Frontal cortex (tissue), 4 donors: ENCODE data around the gene TBC1D7. TPM values are rescaled to one million over a fixed set of nuclear protein-coding genes. Genes with fewer than 3 reads are reported as not detected.

Experiments used
- DNase-seq, 2 donors: peaks; one replicate each; pipeline ENCODE4 v3.0.0; 2012; ENCODE audit warnings: low spot score in 2 of 2
- FAIRE-seq: peaks from 2 replicates; lab custom pipeline; 2012; peaks lifted over from hg19 to GRCh38; lab: Jason Lieb, UNC
- total RNA-seq: library from RNA; depleted of rRNA; stranded (reverse); fragments of >200 nt; gene quantifications from one replicate; pipeline ENCODE4 v1.2.3, GENCODE V29; 2014
- donor health status: control.
- donor health status: control.
- donor health status: control.

TBC1D7 gene
- total RNA-seq, 1 donor from 2014 or later = 37.5 TPM

DNA sequence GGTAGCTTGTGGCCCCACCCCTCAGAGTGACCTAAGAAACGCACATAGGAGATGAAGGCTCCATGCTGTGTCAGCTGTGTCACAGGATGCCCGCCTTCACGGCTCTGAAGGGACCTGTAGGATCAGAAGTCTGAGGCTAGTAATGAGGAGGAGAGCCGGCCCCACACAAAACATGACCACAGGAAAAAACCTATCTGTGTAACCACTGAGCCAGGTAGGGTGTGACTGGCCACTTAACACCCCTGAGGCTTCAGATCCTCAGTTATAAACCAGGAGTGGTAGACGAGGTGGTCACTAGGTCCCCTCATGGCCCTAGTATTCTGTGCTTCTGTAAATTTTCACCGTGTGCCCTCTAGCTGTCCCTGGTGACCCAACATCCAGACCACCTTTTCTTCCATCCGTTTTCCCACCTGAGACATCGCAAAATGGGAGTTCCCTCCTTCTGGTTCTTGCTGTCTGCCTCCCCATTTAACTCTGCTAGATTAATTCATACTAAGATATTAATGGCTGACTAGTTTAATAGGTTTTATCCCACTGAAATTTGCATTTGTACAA, 52.8 kb downstream of the TBC1D7 start:
- DNase-seq = no peak
- no peak for FAIRE-seq

DNA sequence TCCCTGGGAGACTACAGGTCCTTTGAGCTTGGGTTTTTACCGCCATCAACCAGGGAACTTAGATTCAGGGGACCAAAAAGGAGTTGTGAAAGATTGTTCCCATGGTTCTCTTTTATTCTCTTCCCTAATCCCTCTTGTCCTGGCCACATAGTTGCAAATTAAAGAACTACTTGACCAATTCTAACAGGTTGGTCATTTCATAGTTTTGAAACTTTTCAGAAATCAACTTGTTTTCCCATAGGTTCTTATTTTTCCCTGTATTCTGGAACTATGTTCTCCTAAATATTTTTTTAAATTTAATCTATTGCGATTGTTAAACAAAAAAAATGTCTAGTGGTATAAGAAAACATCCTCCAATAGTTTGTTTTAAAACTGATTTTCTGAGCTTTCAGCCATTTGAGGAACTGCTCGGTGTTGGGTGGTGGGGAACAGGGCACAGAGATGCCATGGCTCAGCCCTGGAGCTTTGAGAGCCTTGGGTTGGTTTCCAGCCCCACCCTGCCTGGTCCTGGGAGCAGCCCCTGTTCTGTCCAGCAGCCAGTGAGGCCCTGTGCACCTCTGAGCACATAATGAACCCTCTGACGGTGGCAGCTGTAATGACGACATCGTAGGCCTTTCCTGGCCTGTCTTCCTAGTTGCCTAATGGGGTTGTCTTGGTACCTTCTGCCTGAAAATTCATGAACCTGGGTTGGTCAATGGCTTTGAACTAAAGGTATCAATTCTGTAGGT, 53.5 kb downstream of the TBC1D7 start:
- no peak for FAIRE-seq
- no peak for DNase-seq

DNA sequence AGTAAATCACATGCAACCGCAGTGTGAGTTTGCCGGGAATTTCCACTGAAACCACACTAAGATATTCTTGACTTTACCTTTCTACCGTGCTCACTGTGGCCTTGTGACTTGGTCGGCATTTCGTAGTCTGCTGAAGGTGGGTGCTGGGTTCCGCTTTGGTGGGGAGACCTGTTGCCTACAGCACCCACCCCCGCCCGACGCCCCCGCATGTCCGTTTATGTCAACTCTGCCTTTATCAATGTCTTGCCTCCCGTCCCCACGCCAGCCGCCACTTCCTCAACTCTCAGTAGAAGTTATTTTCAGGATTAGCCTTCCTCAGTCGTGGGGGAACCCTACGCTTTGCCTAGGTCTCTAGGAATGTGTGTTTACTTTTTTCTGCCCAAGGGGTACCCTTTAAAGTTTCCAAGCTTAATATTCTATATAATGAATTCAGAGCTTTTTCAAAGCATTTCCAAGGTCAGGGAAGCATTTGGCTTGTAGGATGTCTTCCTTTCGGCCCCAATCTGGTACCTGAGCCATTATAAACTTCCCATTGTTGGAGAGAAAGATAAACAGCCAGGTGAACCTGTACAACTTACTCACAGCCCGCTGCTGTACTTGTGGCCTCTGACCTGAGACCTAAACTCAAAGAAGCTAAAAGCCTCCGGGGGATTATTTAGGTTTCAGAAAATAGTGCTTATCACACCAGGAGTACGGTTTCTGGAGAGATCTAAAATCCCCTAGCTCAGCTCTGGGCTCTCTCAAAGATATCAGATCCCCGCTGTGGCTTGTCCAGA, 54.2 kb downstream of the TBC1D7 start:
- FAIRE-seq = no peak

DNA sequence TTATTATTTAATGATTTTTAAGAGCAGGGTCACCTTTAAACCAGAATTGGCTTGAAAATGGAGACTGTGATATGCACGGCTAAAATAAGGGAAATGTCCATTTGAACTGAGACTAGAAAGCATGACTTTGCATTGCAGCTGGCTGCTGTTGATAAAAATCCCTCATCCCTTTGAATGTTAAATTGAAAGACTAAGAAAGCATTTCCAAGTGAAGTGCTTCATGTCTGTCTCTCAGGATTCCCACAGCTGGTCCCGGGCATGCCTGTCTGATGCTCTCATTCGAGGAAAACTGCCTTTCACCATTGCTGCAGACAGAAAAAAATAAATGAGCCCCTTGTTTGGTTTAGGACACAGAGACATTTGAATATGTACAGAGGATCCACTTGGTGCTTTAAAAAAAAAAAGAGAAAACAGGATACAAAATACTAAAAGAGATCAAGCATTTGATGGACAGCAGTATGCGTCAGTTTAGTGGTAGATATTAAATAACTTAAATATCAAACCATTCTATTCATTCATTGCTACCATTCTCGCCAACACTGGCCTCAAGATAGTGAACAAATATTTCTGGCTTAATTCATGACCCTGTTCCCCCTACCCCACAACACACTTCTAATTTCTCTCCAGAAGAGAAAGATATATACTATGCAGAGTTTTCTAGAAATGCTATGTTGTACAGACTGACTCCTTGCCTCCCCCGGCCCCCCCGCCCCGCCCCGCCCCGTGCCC, 55.0 kb downstream of the TBC1D7 start:
- no peak for DNase-seq
- FAIRE-seq = no peak

More for the DNA sequence above, 54.2 kb downstream of the TBC1D7 start:
- DNase-seq = no peak

DNA sequence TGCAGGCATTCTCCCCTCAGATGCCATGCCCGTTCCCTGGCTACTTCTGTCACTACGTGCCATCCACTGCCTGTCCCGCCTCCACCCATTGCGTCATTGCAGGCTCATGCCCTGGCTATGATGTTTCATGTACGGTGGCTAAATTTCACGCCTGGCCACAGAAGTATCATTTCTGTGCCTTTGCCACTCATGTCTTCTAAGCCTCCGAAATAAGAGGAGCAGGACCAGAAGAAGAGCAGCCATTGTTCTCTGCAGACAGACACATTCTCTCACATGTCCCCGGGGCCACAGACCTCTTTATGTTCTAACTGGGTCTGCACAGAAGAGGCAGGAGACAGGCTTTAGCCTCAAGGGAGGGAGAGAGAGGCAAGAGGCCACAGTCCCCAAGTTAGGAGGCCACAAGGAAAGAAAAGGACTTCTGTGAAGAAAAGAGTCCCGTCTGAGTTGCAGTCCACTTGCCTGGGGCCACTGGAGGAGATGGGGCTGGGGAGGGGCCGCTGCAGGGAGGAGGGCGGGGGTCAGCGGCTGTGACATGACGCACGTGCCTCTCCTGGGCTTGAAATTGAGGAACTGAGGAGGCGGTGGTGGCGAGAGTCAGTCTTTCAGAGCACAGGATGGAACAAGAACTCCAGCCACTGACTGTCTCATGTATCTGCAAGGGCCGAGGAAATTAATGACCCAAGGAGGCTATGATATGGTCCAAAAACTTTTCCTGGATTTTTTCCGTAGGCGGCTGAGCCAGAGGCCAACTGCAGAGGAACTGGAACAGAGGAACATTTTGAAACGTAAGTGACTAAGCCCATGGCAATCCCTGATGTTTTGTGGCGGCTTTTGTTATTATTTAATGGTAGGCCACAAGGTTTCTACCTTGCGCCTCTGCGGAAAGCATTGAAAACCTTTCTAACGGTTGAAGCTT, 55.9 kb downstream of the TBC1D7 start:
- DNase-seq = no peak
- no peak for FAIRE-seq

DNA sequence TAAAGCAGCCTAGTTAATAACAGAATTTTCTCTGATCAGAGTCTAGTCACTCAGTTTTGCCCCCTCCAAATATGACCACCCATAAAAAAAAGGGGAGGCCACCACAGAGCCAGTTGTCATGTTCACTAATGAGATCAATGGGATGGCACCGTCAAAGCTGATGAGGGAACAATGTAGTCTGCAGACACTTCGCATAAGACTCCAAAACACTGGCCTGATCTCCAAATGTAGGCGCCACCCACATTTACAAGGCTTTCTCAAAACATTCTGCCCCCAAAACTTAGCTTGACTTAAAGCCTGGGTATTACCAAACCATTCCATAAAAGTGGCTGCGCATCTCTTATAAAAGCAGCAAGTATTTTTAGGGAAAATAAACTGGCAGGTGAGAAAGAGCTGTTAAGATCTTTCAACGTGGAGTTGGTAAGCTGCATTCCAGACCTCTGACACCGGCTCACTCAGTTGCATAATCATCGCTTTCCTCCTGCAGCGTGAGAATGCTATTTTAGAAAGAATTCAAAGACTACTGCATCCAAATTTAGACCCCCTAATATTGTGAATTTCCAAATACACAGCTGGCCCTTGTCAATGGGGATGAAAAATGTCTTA, 59.3 kb downstream of the TBC1D7 start:
- no peak for FAIRE-seq

DNA sequence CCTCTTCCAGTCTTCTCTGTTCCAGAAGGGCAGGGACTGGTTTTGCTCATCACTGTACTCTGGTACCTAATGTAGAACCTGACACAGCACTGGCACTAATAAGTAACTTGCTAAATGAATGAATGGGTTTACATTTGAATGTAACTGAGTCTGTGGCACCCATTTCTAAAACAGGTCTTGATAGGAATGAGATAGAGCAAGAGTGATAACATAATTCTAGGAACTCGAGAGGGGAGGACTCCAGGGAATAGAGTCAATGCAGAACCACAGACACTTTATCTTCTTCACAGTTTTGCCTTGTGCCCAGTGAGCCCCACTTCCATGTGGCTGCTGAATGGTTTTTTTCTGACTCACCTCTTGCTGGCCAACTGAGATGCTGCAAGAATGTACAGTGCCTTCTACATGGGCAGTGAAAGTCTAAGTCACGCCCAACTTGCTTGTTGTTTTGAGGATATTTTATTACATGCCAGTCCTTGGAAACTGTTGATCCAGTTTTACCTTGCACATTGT, 61.1 kb downstream of the TBC1D7 start:
- no peak for DNase-seq
- FAIRE-seq = no peak

More for the DNA sequence above, 59.3 kb downstream of the TBC1D7 start:
- DNase-seq = no peak

DNA sequence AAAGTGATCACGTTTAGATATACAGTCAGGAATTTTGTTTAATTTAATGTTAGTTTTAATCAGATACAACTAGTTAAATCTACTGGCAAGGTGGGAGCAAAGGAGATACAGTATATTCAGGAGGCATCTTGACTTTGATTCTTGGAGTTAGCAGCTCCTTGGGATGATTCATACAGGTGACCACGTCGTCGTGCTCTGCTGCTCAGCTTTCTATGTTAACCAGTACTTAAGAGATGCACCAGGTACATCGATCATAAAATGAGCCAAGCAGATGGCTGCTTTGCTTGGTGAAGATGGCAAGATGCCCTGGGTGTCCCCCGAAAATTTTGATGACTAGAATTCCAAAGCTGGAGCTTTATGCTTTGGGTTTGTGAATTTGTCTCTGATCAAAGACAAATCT, 64.7 kb downstream of the TBC1D7 start:
- DNase-seq = no peak
- no peak for FAIRE-seq

DNA sequence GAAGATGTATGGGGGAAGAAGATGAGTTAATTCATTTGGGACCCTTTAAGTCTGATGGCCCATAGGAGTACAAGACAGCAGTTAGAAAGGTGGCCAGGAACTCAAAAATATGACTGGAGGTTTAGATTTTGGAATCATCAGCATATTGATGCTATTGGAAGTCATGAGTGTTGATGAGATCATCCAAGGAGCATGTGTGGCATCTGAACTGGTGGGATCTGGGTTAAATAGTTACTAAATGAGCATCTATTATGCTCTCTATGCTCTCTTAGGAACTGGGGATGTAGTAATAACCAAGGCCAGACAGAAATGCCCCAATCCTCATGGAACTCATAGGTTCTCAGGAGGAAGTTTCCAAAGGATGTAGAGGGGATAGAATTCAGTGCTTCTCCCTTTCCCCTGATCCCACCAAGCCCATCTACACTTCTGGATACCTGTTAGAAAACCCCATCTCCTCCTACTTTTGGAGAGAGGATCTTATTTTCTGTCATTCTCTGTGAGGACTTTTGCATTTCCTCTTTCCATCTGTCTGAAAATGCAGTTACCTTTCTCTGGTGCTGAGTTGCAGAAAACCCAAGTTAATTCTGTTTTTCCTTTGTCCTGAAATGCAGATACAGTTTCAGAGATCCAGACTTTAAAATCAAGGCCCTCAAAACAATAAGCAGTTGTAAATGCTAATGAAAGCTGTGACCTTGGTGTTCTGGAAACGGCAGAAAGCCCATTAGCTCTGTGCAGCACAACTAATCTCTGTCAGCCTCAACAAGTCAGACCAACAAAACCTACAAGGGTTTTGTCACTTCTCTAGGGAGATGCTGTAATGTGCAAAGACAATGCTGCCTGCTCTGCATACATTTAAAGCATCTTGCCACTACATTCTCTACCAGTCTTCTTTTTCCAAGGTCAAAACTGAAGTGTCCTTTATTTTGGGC, 65.8 kb downstream of the TBC1D7 start:
- DNase-seq = no peak
- FAIRE-seq = no peak

DNA sequence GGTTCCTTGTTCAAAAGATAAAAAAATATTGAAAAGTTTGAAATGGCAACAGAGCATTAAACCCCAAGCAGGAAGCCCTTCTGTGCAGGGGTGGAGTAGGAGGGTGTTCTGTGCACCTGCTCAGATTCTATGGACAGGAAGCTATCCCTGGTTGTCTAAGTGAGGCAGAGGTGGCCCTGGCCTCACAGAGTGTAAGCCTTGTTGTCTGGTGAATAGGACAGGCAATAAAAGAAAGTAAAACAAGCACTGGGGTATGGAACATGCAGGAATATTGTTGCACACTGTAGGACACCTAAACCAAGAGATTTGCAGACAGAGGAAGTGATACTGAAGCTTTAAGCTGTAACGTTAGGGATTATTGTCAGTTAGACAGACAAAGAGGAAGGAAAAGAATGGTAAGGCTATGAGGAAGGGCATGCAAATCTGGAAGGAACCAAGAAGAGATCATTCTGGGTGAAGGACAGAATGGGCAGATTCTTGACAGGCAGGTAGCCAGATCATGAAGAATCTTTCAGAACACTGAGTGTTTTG, 66.8 kb downstream of the TBC1D7 start:
- FAIRE-seq (no peak), DNase-seq (no peak)

DNA sequence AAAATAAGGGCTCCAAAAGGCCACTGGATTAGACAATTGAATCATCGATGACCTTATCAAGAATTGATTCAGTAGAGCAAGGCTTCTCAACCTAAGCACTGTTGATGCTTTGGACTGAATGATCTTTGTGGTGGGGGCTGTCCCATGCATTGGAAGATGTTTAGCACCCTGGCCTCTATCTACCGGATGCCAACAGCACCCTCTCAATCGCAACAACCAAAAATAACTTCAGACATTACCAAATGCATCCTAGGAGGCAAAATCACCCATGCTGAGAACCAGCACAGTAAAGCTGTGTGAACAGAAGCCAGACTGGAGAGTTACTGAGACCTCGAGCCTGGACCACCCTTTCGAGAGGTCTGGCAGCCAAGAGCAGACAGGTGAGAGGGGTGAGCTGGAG, 67.5 kb downstream of the TBC1D7 start:
- FAIRE-seq = no peak
- DNase-seq = no peak

DNA sequence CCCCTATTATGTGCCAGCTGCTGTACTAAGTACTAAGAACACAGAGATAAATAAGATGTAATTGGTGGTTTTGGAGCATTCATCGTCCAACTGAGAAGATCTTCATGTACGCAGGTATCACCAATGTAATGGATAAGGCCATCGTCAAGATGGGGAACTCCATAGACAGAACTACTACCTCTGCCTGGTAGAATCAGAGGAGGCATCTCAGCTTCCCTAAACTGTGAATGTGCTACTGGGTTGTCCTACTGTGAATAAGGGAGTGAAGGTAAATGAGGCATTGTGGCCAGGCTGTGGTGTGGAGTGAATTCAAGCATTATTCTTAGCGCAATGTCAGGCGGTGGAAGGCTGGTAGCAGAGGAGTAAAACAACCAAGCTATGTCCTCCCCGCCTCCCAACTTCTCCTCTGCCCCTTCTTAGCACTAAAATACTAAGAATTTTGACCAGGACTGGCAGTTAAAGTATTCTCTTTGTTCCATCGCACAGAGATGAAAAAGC, 68.2 kb downstream of the TBC1D7 start:
- FAIRE-seq (no peak), DNase-seq (no peak)

DNA sequence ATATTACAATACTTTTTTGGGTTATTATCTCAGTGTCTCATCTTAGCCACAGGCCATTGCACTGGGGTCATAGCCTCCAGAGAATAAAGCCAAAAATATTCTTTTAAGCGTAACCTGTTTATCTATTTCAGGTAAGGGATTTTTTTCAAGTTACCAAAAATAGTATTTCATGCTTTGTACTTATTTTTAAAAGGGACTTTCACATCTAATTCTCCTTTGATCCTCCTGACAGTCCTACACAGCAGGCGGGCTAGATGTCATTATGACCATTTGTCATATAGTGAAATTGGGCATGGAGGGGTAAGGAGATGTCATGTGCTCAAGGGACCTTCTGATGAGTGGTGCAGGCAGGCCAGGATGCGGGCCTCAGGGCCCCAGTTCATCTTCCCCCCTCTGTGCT, 68.9 kb downstream of the TBC1D7 start:
- DNase-seq = no peak

DNA sequence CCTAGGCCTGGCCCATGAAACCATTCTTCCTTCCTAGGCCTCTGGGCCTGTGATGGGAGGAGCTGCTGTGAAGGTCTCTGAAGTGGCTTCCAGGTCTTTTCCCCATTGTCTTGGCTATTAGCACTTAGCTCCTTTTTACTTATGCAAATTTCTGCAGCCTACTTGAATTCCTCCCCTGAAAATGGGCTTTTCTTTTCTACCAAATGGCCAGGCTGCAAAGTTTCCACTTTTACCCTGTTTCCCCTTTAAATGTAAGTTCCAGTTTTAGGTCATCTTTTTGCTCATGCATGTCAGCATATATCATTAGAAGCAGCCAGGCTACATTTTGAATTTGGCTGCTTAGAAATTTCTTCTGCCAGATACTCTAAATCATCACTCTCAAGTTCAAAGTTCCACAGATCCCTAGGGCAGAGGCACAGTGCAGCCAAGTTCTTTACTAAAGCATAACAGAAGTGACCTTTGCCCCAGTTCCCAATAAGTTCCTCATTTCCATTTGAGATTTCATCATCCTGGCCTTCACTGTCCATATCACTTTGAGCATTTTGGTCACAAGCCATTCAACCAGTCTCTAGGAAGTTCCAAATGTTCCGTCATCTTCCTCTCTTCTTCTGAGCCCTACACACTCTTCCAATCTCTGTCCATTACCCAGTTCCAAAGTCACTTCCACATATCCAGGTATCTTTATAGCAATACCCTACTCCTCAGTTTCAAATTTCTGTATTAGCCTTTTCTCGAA, 71.9 kb downstream of the TBC1D7 start:
- FAIRE-seq = no peak
- DNase-seq = no peak

More for the DNA sequence above, 68.9 kb downstream of the TBC1D7 start:
- no peak for FAIRE-seq
